HepG2 (cell line): ENCODE results near the gene HYDIN. TPM values are rescaled to one million over a fixed set of nuclear protein-coding genes. Genes with fewer than 3 reads are reported as not detected.

Experiments used
- ATF3 ChIP-seq: sonication (generic); formaldehyde crosslinking; IDR thresholded peaks from 2 replicates; pipeline ENCODE4 v1.4.0; 2020; ENCODE audit warnings: missing genetic modification reagents
- EEA1 ChIP-seq: sonication (generic); formaldehyde crosslinking; IDR thresholded peaks from 2 replicates; pipeline ENCODE4 v1.5.1; 2020; ENCODE audit warnings: mild to moderate bottlenecking, missing genetic modification reagents, borderline replicate concordance
- EZH2 ChIP-seq: conservative IDR thresholded peaks from 2 replicates; pipeline ENCODE4 v1.6.1; 2012; ENCODE audit warnings: mild to moderate bottlenecking, low read depth, low read length, moderate library complexity
- FOXJ3 ChIP-seq: sonication (generic); formaldehyde crosslinking; IDR thresholded peaks from 2 replicates; pipeline ENCODE4 v1.4.0; 2020; ENCODE audit warnings: missing genetic modification reagents, mild to moderate bottlenecking, borderline replicate concordance
- FOXM1 ChIP-seq: sonication (generic); formaldehyde crosslinking; IDR thresholded peaks from 2 replicates; pipeline ENCODE4 v1.5.0; 2020; ENCODE audit warnings: missing genetic modification reagents
- GLI4 ChIP-seq: sonication (generic); formaldehyde crosslinking; IDR thresholded peaks from 2 replicates; pipeline ENCODE4 v1.5.1; 2020; ENCODE audit warnings: missing genetic modification reagents, mild to moderate bottlenecking, moderate library complexity, borderline replicate concordance
- KDM2A ChIP-seq: sonication (generic); formaldehyde crosslinking; IDR thresholded peaks from 2 replicates; pipeline ENCODE4 v1.4.0; 2020; ENCODE audit warnings: low read depth, missing genetic modification reagents, borderline replicate concordance
- LBX2 ChIP-seq: sonication (generic); formaldehyde crosslinking; IDR thresholded peaks from 2 replicates; pipeline ENCODE4 v1.5.0; 2020; ENCODE audit warnings: missing genetic modification reagents, mild to moderate bottlenecking, borderline replicate concordance
- NFKB2 ChIP-seq: sonication (generic); formaldehyde crosslinking; IDR thresholded peaks from 2 replicates; pipeline ENCODE4 v1.4.0; 2020; ENCODE audit warnings: missing genetic modification reagents, borderline replicate concordance
- SNAPC5 ChIP-seq: sonication (generic); formaldehyde crosslinking; IDR thresholded peaks from 2 replicates; pipeline ENCODE4 v1.8.1; 2023; ENCODE audit warnings: mild to moderate bottlenecking, missing genetic modification reagents, borderline replicate concordance
- TRIM24 ChIP-seq: sonication (generic); formaldehyde crosslinking; IDR thresholded peaks from 2 replicates; pipeline ENCODE4 v1.8.0; 2022; ENCODE audit warnings: mild to moderate bottlenecking, missing genetic modification reagents
- ZBTB33 ChIP-seq: sonication (generic); formaldehyde crosslinking; IDR thresholded peaks from 2 replicates; pipeline ENCODE4 v1.4.0; 2020; ENCODE audit warnings: missing genetic modification reagents
- ZBTB34 ChIP-seq: sonication (generic); formaldehyde crosslinking; IDR thresholded peaks from 2 replicates; pipeline ENCODE4 v1.8.0; 2022; ENCODE audit warnings: mild to moderate bottlenecking, missing genetic modification reagents
- ZEB1 ChIP-seq: IDR thresholded peaks from 2 replicates; pipeline ENCODE4 v1.6.1; 2012; ENCODE audit warnings: mild to moderate bottlenecking, low read depth, inconsistent platforms; ENCODE audit not compliant: insufficient replicate concordance
- ZNF101 ChIP-seq: sonication (generic); formaldehyde crosslinking; IDR thresholded peaks from 2 replicates; pipeline ENCODE4 v1.4.0; 2020; ENCODE audit warnings: mild to moderate bottlenecking, low read depth, missing genetic modification reagents, borderline replicate concordance
- ZNF281 ChIP-seq: sonication (generic); formaldehyde crosslinking; IDR thresholded peaks from 2 replicates; pipeline ENCODE4 v1.4.0; 2020; ENCODE audit warnings: missing genetic modification reagents, borderline replicate concordance
- ZNF34 ChIP-seq: sonication (generic); formaldehyde crosslinking; IDR thresholded peaks from 2 replicates; pipeline ENCODE4 v1.4.0; 2020; ENCODE audit warnings: mild to moderate bottlenecking, missing genetic modification reagents, borderline replicate concordance
- ZNF460 ChIP-seq: sonication (generic); formaldehyde crosslinking; IDR thresholded peaks from 2 replicates; pipeline ENCODE4 v1.5.1; 2020; ENCODE audit warnings: missing genetic modification reagents, mild to moderate bottlenecking, borderline replicate concordance
- ZNF570 ChIP-seq: sonication (generic); formaldehyde crosslinking; IDR thresholded peaks from 2 replicates; pipeline ENCODE4 v1.4.0; 2020; ENCODE audit warnings: mild to moderate bottlenecking, missing genetic modification reagents, borderline replicate concordance
- ZNF672 ChIP-seq: sonication (generic); formaldehyde crosslinking; IDR thresholded peaks from 2 replicates; pipeline ENCODE4 v1.8.1; 2022; ENCODE audit warnings: missing genetic modification reagents
- ZNF83 ChIP-seq: sonication (generic); formaldehyde crosslinking; IDR thresholded peaks from 2 replicates; pipeline ENCODE4 v1.4.0; 2020; ENCODE audit warnings: missing genetic modification reagents, mild to moderate bottlenecking, borderline replicate concordance
- ZNF850 ChIP-seq: sonication (generic); formaldehyde crosslinking; conservative IDR thresholded peaks from 2 replicates; pipeline ENCODE4 v1.9.0; 2021; ENCODE audit warnings: mild to moderate bottlenecking, missing genetic modification reagents
- polyA plus RNA-seq, 8 experiments: library from polyadenylated mRNA; depleted of rRNA in 3 of 8; stranded (reverse) in 7 of 8; unstranded in 1 of 8; fragments of >200 nt; fragmentation: Illumina TruSeq in 4 of 8; extraction: Trizol in 4 of 8; gene quantifications; 2 replicates each; pipeline versions ENCODE4 v1.2.1 to v1.2.3, GENCODE V29; 2011 to 2016; ENCODE audit warnings: low read depth in 4 of 8, missing spikeins in 1 of 8, mixed read lengths in 1 of 8; ENCODE audit not compliant: insufficient read depth in 1 of 8
- total RNA-seq, 5 experiments: library from RNA; depleted of rRNA; stranded (reverse); fragments of >200 nt; fragmentation: Illumina TruSeq; extraction: Trizol; gene quantifications; 2 replicates each; pipeline ENCODE4 v1.2.3, GENCODE V29; 2016; ENCODE audit warnings: low read depth in 1 of 5

The HYDIN gene
- total and polyA plus RNA-seq, 2 of the 13 experiments (the other 11 are each of a cell fraction or from before 2014, with no cell fraction given), result not detected

GRCh38 chr16:70800781-70801480 lies 429.6 kb downstream of the HYDIN start, which contains the start of gene VAC14 (continued):
- TF ChIP-seq ATF3 (CRISPR knock-in tag), result peak; percentile 22; the same call in 1 of the 2 replicates
- peak; percentile 57; the same call in 1 of the 2 replicates for TF ChIP-seq LBX2 (CRISPR knock-in tag)
- TF ChIP-seq ZNF672 (CRISPR knock-in tag), result no peak
- TF ChIP-seq ZBTB34 (CRISPR knock-in tag), result no peak
- TF ChIP-seq ZNF281, result no peak
- 0 out of 2 replicates have a peak, but pooled peaks have one; percentile 68 for TF ChIP-seq SNAPC5 (CRISPR knock-in tag)
- no peak for TF ChIP-seq ZNF83 (CRISPR knock-in tag)
- TF ChIP-seq EEA1 (CRISPR knock-in tag), result peak; percentile 78; the same call in 1 of the 2 replicates
- 0 out of 2 replicates have a peak, but pooled peaks have one; percentile 34 for TF ChIP-seq ZBTB33 (CRISPR knock-in tag)
- TF ChIP-seq EZH2, result no peak
- TF ChIP-seq ZNF570 (CRISPR knock-in tag), result no peak
- TF ChIP-seq KDM2A (CRISPR knock-in tag), result peak; percentile 95
- peak; percentile 96 for TF ChIP-seq ZEB1
- no peak for TF ChIP-seq FOXM1 (CRISPR knock-in tag)
- TF ChIP-seq ZNF34 (CRISPR knock-in tag), result no peak
- TF ChIP-seq TRIM24 (CRISPR knock-in tag), result no peak
- no peak for TF ChIP-seq ZNF850 (CRISPR knock-in tag)
- no peak for TF ChIP-seq ZNF101 (CRISPR knock-in tag)
- no peak for TF ChIP-seq FOXJ3 (CRISPR knock-in tag)
- no peak for TF ChIP-seq ZNF460 (CRISPR knock-in tag)
- peak; percentile 86; the same call in 1 of the 2 replicates for TF ChIP-seq NFKB2
- no peak; the same call in 1 of the 2 replicates for TF ChIP-seq GLI4
